HepG2 (cell line): Measurements from ENCODE around the gene AXIN2. TPM values are rescaled to one million over a fixed set of nuclear protein-coding genes. Genes with fewer than 3 reads are reported as not detected.

Experiments
- HDAC6 ChIP-seq: fragments of 200-600 bp; sonication (generic); IDR thresholded peaks from 2 replicates; pipeline ENCODE4 v1.7.0; 2017; ENCODE audit warnings: mild to moderate bottlenecking, antibody characterized with exemption, low read length, low read depth
- HNF4G ChIP-seq, 2 experiments: sonication (generic) in 1 of 2; formaldehyde crosslinking in 1 of 2; IDR thresholded peaks; 2 replicates each; pipeline versions ENCODE4 v1.4.0 to v1.6.1; 2011 to 2020; ENCODE audit warnings: borderline replicate concordance in 2 of 2, low read depth in 2 of 2, mild to moderate bottlenecking in 2 of 2, low read length in 1 of 2, missing genetic modification reagents in 1 of 2, moderate library complexity in 1 of 2
- KLF16 ChIP-seq, 2 experiments: sonication (generic) in 1 of 2; formaldehyde crosslinking in 1 of 2; IDR thresholded peaks; 2 replicates each; pipeline versions ENCODE4 v1.6.1 to v1.8.0; 2016 to 2023; ENCODE audit warnings: missing genetic modification reagents in 2 of 2, missing compliant biosample characterization in 1 of 2
- PAF1 ChIP-seq: IDR thresholded peaks from 2 replicates; pipeline ENCODE4 v1.6.1; 2016; ENCODE audit warnings: missing genetic modification reagents, missing compliant biosample characterization
- SCMH1 ChIP-seq: sonication (generic); formaldehyde crosslinking; IDR thresholded peaks from 2 replicates; pipeline ENCODE4 v1.9.0; 2021; ENCODE audit warnings: missing genetic modification reagents, mild to moderate bottlenecking, borderline replicate concordance
- ZNF12 ChIP-seq: sonication (generic); formaldehyde crosslinking; IDR thresholded peaks from 2 replicates; pipeline ENCODE4 v1.5.0; 2020; ENCODE audit warnings: missing genetic modification reagents
- ZNF124 ChIP-seq: sonication (generic); formaldehyde crosslinking; IDR thresholded peaks from 2 replicates; pipeline ENCODE4 v1.4.0; 2020; ENCODE audit warnings: missing genetic modification reagents
- ZNF17 ChIP-seq: sonication (generic); formaldehyde crosslinking; IDR thresholded peaks from 2 replicates; pipeline ENCODE4 v1.5.0; 2020; ENCODE audit warnings: mild to moderate bottlenecking, missing genetic modification reagents
- ZNF510 ChIP-seq: sonication (generic); formaldehyde crosslinking; IDR thresholded peaks from 2 replicates; pipeline ENCODE4 v1.4.0; 2020; ENCODE audit warnings: low read depth, mild to moderate bottlenecking, missing genetic modification reagents
- ZNF569 ChIP-seq: sonication (generic); formaldehyde crosslinking; IDR thresholded peaks from 2 replicates; pipeline ENCODE4 v1.5.0; 2020; ENCODE audit warnings: mild to moderate bottlenecking, missing genetic modification reagents, moderate library complexity, borderline replicate concordance
- ZNF644 ChIP-seq: IDR thresholded peaks from 2 replicates; pipeline ENCODE4 v1.6.1; 2016; ENCODE audit warnings: low read depth
- ZNF670 ChIP-seq: sonication (generic); formaldehyde crosslinking; IDR thresholded peaks from 2 replicates; pipeline ENCODE4 v1.8.0; 2022; ENCODE audit warnings: mild to moderate bottlenecking, missing genetic modification reagents, borderline replicate concordance
- ZNF761 ChIP-seq: sonication (generic); formaldehyde crosslinking; conservative IDR thresholded peaks from 2 replicates; pipeline ENCODE4 v1.4.0; 2020; ENCODE audit warnings: mild to moderate bottlenecking, missing genetic modification reagents
- ZSCAN22 ChIP-seq: sonication (generic); formaldehyde crosslinking; IDR thresholded peaks from 2 replicates; pipeline ENCODE4 v1.4.0; 2020; ENCODE audit warnings: mild to moderate bottlenecking, missing genetic modification reagents
- polyA plus RNA-seq, 8 experiments: library from polyadenylated mRNA; depleted of rRNA in 3 of 8; stranded (reverse) in 7 of 8; unstranded in 1 of 8; fragments of >200 nt; fragmentation: Illumina TruSeq in 4 of 8; extraction: Trizol in 4 of 8; gene quantifications; 2 replicates each; pipeline versions ENCODE4 v1.2.1 to v1.2.3, GENCODE V29; 2011 to 2016; ENCODE audit warnings: low read depth in 4 of 8, missing spikeins in 1 of 8, mixed read lengths in 1 of 8; ENCODE audit not compliant: insufficient read depth in 1 of 8
- total RNA-seq, 5 experiments: library from RNA; depleted of rRNA; stranded (reverse); fragments of >200 nt; fragmentation: Illumina TruSeq; extraction: Trizol; gene quantifications; 2 replicates each; pipeline ENCODE4 v1.2.3, GENCODE V29; 2016; ENCODE audit warnings: low read depth in 1 of 5
- TF ChIP-seq, protein P1 (sequence below): sonication (generic); formaldehyde crosslinking; IDR thresholded peaks from 2 replicates; pipeline ENCODE4 v1.9.0; 2021; ENCODE audit warnings: missing genetic modification reagents, borderline replicate concordance
- TF ChIP-seq, protein P2 (sequence below): sonication (generic); formaldehyde crosslinking; IDR thresholded peaks from 2 replicates; pipeline ENCODE4 v1.4.0; 2020; ENCODE audit warnings: missing genetic modification reagents
- TF ChIP-seq, protein P3 (sequence below): sonication (generic); formaldehyde crosslinking; IDR thresholded peaks from 2 replicates; pipeline ENCODE4 v1.4.0; 2020; ENCODE audit warnings: mild to moderate bottlenecking, missing genetic modification reagents

AXIN2 gene
- total and polyA plus RNA-seq, 2 of the 13 experiments (the other 11 are each of a cell fraction or from before 2014, with no cell fraction given) = 58.6 to 63.4 TPM

DNA sequence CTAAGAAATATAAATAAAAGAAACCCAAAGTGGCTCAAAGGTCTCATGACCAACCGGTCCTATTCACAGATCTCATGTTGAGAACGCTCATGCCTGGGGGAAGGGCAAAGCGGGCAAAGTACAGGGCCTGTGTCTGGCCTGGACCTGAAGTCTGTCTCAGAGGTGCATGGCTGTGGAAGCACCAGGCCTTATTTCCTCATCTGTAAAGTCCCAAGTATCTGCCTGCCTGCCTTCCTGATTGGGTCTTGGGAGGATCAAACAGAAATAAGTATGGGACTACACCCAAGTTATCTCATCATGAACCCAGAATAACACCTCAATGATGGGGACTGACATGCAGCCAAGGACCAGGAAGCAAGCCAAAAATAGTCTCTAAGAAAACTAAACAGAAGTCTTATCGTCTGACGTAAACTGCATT is 14.2 kb downstream of the AXIN2 start (continued):
- no peak for TF ChIP-seq ZNF510
- TF ChIP-seq SCMH1 (CRISPR knock-in tag) = no peak
- TF ChIP-seq, protein P1, sequence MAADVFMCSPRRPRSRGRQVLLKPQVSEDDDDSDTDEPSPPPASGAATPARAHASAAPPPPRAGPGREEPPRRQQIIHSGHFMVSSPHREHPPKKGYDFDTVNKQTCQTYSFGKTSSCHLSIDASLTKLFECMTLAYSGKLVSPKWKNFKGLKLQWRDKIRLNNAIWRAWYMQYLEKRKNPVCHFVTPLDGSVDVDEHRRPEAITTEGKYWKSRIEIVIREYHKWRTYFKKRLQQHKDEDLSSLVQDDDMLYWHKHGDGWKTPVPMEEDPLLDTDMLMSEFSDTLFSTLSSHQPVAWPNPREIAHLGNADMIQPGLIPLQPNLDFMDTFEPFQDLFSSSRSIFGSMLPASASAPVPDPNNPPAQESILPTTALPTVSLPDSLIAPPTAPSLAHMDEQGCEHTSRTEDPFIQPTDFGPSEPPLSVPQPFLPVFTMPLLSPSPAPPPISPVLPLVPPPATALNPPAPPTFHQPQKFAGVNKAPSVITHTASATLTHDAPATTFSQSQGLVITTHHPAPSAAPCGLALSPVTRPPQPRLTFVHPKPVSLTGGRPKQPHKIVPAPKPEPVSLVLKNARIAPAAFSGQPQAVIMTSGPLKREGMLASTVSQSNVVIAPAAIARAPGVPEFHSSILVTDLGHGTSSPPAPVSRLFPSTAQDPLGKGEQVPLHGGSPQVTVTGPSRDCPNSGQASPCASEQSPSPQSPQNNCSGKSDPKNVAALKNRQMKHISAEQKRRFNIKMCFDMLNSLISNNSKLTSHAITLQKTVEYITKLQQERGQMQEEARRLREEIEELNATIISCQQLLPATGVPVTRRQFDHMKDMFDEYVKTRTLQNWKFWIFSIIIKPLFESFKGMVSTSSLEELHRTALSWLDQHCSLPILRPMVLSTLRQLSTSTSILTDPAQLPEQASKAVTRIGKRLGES (CRISPR knock-in tag) = no peak
- TF ChIP-seq, protein P2, sequence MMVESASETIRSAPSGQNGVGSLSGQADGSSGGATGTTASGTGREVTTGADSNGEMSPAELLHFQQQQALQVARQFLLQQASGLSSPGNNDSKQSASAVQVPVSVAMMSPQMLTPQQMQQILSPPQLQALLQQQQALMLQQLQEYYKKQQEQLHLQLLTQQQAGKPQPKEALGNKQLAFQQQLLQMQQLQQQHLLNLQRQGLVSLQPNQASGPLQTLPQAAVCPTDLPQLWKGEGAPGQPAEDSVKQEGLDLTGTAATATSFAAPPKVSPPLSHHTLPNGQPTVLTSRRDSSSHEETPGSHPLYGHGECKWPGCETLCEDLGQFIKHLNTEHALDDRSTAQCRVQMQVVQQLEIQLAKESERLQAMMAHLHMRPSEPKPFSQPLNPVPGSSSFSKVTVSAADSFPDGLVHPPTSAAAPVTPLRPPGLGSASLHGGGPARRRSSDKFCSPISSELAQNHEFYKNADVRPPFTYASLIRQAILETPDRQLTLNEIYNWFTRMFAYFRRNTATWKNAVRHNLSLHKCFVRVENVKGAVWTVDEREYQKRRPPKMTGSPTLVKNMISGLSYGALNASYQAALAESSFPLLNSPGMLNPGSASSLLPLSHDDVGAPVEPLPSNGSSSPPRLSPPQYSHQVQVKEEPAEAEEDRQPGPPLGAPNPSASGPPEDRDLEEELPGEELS (CRISPR knock-in tag) = peak; percentile 62
- peak; percentile 46; the same call in 1 of the 2 replicates for TF ChIP-seq ZNF644 (CRISPR knock-in tag)
- TF ChIP-seq ZNF569 (CRISPR knock-in tag) = no peak
- no peak for TF ChIP-seq ZNF761
- no peak for TF ChIP-seq ZNF17 (CRISPR knock-in tag)
- peak in 1 of 2 experiments; percentile 63; a peak in 1 of 4 replicates for TF ChIP-seq KLF16 (CRISPR knock-in tag; IDR thresholded peaks at IDR 0.05)
- TF ChIP-seq, protein P3, sequence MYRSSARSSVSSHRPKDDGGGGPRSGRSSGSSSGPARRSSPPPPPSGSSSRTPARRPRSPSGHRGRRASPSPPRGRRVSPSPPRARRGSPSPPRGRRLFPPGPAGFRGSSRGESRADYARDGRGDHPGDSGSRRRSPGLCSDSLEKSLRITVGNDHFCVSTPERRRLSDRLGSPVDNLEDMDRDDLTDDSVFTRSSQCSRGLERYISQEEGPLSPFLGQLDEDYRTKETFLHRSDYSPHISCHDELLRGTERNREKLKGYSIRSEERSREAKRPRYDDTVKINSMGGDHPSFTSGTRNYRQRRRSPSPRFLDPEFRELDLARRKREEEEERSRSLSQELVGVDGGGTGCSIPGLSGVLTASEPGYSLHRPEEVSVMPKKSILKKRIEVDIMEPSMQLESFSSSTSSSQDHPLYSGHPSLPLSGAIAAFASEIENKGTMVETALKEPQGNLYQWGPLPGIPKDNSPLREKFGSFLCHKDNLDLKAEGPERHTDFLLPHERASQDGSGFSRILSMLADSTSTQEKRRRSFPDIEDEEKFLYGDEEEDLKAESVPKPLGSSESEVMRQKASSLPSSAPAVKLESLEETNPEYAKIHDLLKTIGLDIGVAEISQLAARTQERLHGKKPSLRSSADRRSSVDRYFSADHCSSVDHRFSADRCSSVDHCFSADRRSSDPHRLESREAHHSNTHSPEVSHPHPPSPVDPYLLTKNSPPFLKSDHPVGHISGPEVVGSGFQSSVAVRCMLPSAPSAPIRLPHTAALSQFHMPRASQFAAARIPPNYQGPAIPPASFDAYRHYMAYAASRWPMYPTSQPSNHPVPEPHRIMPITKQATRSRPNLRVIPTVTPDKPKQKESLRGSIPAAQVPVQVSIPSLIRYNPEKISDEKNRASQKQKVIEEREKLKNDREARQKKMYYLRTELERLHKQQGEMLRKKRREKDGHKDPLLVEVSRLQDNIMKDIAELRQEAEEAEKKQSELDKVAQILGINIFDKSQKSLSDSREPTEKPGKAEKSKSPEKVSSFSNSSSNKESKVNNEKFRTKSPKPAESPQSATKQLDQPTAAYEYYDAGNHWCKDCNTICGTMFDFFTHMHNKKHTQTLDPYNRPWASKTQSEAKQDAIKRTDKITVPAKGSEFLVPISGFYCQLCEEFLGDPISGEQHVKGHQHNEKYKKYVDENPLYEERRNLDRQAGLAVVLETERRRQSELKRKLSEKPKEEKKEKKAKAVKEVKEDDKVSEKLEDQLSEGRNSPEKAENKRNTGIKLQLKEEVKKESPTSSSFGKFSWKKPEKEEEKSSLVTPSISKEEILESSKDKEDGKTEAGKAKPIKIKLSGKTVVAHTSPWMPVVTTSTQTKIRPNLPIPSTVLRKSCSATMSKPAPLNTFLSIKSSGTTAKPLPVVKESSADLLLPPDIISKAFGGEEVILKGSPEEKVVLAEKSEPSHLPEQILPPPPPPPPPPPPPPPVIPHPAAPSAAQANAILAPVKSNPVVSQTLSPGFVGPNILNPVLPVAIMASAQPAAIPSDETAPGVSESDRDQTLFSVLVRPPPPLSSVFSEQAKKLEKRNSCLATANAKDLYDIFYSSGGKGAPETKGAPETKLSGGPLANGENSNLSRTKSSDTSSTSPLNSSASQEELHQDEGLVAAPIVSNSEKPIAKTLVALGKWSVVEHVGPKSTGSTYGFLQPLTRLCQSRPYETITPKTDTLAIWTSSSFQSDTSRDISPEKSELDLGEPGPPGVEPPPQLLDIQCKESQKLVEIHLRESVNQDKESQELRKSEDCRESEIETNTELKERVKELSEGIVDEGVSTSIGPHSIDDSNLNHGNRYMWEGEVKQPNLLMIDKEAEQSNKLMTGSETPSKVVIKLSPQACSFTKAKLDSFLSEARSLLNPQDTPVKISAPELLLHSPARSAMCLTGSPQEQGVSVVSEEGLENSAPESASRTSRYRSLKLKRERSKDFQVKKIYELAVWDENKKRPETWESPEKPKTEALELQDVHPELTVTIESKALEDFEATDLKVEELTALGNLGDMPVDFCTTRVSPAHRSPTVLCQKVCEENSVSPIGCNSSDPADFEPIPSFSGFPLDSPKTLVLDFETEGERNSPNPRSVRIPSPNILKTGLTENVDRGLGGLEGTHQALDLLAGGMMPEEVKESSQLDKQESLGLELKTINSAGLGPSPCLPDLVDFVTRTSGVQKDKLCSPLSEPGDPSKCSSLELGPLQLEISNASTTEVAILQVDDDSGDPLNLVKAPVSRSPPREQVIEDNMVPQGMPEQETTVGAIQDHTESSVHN = no peak
- TF ChIP-seq PAF1 (CRISPR knock-in tag) = no peak
- no peak for TF ChIP-seq ZNF124 (CRISPR knock-in tag)
- TF ChIP-seq HDAC6 = no peak
- TF ChIP-seq ZSCAN22 (CRISPR knock-in tag) = no peak
- no peak for TF ChIP-seq ZNF670 (CRISPR knock-in tag)
- peak; percentile 96 for TF ChIP-seq HNF4G (IDR thresholded peaks at IDR 0.05; ENCODE audit: borderline replicate concordance, low read depth, low read length)
- peak; percentile 84; the same call in 1 of the 2 replicates for TF ChIP-seq HNF4G (CRISPR knock-in tag; IDR thresholded peaks at IDR 0.05; ENCODE audit: borderline replicate concordance, low read depth)
- no peak for TF ChIP-seq ZNF12
